GM18526 (cell line): ENCODE results near the gene DCTN1.

Experiments used
- POLR2A ChIP-seq: IDR thresholded peaks from 3 replicates; pipeline ENCODE4 v1.6.1; 2011; ENCODE audit not compliant: insufficient read length; ENCODE audit errors: extremely low read depth

Gene DCTN1

GRCh38 chr2:74379851-74380789 is at the start of gene DCTN1:
TSS of gene DCTN1 (minus strand) at chr2:74380311. CDS start at chr2:74380037, 274 bp downstream.
- TF ChIP-seq POLR2A: no peak

GRCh38 chr2:74428675-74429074 is 48.6 kb upstream of the DCTN1 start:
- no peak for TF ChIP-seq POLR2A

DNA sequence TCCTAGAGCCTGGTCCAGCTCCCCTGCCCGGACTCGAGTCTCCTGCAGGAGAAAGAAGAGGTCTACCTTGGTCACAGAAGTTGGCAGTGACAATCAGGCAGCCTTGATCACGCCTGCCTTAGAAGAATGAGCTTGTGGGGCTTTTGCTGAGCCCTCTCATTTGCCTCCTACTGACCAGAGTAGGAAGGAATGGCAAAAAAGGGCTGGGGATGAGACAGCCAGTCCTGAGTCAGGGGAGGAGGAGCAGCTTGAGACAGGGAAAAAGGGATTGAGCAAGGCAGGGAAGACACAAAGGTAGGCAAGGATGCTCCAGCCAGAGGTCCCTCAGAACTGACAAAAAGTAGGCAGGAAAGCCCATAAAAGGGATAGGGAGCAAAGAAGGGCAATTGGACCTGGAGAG is 47.4 kb upstream of the DCTN1 start:
- no peak for TF ChIP-seq POLR2A

DNA sequence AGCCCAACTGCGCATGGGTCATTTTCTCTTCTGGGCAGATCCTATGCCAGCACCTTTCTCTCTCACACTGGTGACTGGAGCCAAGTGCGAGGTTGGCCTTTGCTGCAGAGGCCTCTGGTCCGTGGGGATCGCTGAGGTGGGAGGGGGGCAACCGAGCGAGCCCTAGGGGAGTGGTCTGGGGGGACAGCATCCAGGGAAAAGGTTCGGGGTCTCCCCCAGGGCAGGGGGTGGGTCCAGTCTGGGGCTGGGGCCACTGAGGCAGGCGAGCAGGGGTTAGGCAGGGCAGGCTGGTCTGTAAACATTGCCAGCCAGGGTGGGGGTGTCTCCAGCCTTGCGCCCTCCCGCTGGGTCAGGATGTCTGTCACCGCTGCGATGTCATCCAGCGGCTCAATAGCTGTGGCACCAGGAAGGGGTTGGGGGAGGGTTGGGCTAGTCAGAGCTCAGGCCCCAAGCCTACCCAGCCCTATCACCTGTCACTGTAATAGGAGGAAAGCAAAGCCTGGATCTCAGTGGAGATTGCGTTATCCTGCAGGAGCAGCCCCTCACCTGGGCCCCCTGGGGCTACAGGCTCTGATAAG is 46.2 kb upstream of the DCTN1 start:
- no peak for TF ChIP-seq POLR2A

DNA sequence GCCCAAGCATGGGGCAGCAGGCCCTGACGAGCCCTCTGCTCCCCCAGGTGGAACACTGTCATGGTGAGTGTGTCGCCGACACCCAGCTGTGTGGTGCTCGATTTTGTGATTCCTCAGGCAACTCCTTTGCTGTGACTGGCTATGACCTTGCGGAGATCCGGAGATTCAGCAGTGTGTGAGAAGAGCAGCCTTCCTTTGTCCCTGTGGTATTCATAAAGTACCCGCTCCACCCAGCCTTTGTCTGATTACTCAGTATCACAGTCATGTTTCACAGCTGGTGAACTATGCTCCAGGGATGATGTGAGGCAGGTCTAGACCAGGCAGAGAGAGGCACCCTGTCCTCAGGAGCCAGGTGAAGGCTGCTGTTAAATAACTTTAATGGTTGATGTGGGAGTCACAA is 45.4 kb upstream of the DCTN1 start:
- no peak for TF ChIP-seq POLR2A

DNA sequence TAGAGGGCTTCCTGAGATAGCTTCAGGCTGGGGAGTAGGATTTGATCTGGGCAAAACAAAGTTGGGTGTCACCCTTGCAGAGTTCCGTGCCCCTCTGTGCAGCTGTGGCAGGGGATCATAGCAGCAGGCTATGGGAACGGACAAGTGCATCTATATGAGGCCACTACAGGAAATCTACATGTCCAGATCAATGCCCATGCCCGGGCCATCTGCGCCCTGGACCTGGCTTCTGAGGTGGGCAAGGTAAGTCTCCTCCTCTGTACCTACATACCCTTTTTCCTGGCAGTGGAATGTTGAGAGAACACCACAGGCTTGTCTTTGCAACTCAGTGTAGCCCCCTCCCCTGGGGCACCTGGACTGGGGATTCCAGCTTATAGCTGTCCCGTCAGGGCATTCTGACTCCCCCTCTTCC is 44.9 kb upstream of the DCTN1 start:
- TF ChIP-seq POLR2A: no peak

GRCh38 chr2:74424139-74424992 is 44.3 kb upstream of the DCTN1 start:
- no peak for TF ChIP-seq POLR2A

DNA sequence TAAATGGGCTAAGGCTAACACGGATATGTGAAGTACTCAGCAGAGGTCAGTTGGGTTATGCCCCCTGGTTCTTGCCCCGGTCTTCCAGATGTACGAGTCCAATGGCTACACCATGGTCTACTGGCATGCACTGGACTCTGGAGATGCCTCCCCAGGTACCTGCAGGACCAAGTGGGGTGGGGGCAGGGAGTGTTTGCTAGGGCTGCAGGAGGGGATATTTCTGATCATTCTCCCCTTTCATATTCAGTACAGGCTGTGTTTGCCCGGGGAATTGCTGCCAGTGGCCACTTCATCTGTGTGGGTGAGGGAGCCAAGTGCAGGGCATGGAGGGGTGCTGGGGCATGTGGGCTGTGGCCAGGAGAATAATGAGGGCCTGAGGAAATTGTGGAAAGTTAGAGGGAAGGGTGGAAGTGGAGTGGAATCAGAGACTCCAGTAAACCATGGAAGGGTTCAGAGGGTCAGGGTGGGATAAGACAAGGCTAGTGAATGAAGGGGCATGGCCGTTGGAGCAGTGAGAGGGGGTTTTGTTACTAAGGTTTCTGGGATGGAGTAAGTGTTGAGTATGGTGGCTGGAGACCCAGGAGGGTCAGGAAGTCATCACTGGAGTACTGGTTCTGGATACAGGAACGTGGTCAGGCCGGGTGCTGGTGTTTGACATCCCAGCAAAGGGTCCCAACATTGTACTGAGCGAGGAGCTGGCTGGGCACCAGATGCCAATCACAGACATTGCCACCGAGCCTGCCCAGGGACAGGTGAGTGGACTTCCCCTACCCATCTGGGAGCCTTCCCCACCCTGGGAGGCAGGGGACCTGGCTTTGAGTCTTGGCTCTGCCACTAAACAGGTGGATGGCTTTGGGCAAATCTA is 43.4 kb upstream of the DCTN1 start:
- TF ChIP-seq POLR2A: no peak

DNA sequence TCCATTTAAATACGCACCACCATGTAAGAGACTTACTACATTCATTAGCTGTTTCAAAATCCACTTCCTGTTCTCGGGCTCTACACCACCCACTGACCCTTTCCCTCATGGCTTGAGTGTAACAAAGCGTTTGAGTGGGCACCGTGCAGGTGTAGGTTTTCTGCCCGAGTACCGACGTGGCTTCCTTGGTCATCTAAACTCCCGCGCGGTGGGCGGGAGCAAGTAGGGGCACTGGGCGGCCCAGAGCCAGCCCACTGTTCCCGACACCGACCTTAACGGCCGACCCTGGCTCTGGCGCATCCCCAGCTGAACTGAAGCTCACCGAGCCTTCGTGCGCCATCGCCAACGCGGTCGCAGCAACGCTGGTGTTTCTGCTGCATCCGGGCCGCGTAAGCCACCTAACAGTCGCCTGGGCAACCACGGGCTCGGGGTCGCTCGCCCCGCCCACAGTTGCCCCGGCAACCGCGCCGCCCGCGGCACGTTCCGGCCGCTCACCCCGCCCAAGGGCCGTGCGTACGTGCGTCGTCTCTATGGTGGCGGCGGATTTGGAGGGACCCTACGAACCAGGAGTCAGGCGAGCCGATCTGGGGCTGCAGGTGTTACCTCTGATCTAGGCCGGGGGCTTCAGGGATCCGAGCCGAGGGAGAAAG is 41.2 kb upstream of the DCTN1 start, which contains the start of the genes C2orf81 and WDR54:
Gene C2orf81 (minus strand): TSS at position 399 of the 650 bp plus-strand sequence. CDS start 59 bp downstream, at position 340.
Gene WDR54 (plus strand): TSS at position 510 of the 650 bp plus-strand sequence. CDS start 424 bp downstream, outside the sequence.
- peak; percentile 92 for TF ChIP-seq POLR2A

DNA sequence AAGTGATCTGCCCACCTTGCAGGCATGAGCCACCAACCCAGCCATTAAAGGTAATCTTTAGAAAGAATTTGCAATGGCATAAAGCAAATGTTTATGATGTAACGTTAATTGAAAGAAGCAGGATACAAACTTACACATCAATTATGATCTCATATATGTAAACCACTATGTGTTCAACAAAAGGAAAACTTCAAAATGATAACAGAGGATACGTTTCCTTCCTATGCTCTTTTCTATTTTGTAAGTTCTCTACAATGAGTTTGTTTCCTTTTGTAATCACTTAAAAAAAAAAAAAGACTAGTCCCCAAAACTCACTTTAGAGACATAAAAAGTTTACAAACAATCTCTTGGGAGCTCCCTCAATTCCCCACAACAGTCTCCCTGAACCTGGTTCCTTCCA is 39.9 kb upstream of the DCTN1 start:
- no peak for TF ChIP-seq POLR2A

- no peak for TF ChIP-seq POLR2A
Measured at GRCh38 chr2:74419345-74419744, 39.2 kb upstream of the DCTN1 start.

DNA sequence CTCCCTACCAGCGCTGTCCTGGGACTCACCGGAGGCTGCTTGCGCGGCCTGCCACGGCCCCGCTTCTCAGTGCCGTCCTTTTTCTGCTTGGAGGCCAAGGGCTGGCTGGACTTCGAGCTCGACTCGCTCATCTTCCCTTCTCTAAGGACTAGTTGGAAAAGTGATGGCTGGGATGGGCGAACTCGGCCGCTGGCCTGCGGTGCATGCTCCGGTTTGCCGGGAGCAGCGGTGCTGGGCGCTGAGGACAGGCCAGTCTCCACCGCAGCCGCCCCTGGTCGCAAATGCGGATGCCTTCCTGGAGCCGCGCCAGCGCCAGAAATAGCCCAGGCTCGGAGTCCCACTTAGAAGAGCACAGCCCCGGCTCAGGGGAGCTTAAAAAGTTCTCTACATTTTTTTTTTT is 38.2 kb upstream of the DCTN1 start:
- TF ChIP-seq POLR2A: no peak

DNA sequence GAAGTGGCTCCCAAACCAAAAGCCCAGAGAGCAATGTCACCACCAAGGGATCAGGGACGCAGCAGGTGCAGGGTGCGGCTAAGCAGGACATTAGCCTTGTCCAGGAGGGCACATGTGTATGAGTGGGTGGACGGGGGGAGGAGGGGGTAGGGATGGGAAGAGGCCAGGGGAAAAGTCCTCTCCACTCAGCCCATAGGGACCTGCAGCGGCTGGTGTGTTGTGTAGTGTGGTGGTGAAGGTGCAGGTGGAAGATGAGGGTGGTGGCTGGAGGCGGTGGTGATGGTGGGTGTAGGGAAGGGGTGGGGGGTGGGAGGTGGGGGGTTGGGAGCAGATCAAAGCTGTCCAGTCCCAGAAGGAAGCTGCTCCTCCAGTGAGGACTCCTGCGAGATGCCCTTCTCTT is 37.7 kb upstream of the DCTN1 start:
- no peak for TF ChIP-seq POLR2A

DNA sequence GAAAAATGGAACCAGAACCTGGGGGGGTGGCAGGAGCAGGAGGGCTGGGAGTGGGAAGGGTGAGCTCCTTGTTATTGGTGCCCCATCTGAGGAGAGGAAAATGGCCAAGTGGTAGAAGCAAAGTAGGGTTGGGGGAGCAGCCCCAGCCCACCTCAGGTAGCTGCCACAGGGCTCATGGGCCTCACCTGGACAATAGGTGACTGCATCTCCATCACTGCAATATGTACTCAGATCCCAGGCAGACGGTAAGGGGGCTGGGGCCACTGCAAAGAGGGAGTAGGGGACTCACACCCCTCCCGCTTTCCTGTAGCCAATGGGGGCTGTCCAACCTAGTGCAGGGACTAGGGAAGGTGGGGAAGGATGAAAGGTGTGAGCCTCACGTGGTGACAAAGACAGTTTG is 37.1 kb upstream of the DCTN1 start:
- no peak for TF ChIP-seq POLR2A

- TF ChIP-seq POLR2A: no peak
Measured at GRCh38 chr2:74416778-74417177, 36.7 kb upstream of the DCTN1 start.
